Panc1 (cell line): ENCODE results near the gene TLK1. TPM values are rescaled to one million over a fixed set of nuclear protein-coding genes. Genes with fewer than 3 reads are reported as not detected.

Source experiments
- ATAC-seq: fragments of 200-7000 bp; cut with Tn5 transposase; 2 replicates; pipeline ENCODE4 v1.9.1; 2020; ENCODE audit warnings: mild to moderate bottlenecking, moderate library complexity
- BruUV-seq: library from RNA; stranded (reverse); fragments of 400-500 nt; replicated peaks from 2 replicates; lab custom pipeline; 2021; lab: Mats Ljungman, UMichigan
- CTCF ChIA-PET: fragments of 300-600 bp; sonication (Branson Sonifier 250); formaldehyde crosslinking; loops from one replicate; lab custom pipeline; 2022; ENCODE audit warnings: antibody characterized with exemption; lab: Charles Lee
- POLR2A ChIA-PET: fragments of 300-600 bp; sonication (Branson Sonifier 250); formaldehyde crosslinking; loops from one replicate; lab custom pipeline; 2022; ENCODE audit warnings: antibody characterized with exemption; lab: Charles Lee
- DNase-seq: peaks from one replicate; pipeline ENCODE4 v3.0.0-alpha.2; 2010; ENCODE audit warnings: low read depth, low spot score
- H3K27ac ChIP-seq: 2 replicates; pipeline ENCODE4 v1.5.1; 2011; ENCODE audit warnings: mild to moderate bottlenecking, low read length, inconsistent platforms
- H3K27me3 ChIP-seq: fragments of 200-500 bp; sonication (Bioruptor generic); 2 replicates; pipeline ENCODE4 v1.6.0; 2014; ENCODE audit warnings: low read length, inconsistent platforms; ENCODE audit not compliant: control insufficient read depth, insufficient read depth
- H3K36me3 ChIP-seq: fragments of 200-500 bp; sonication (Bioruptor generic); 2 replicates; pipeline ENCODE4 v1.5.1; 2014; ENCODE audit warnings: inconsistent platforms, mild to moderate bottlenecking, low read length, moderate library complexity; ENCODE audit not compliant: control insufficient read depth, insufficient read depth
- H3K4me1 ChIP-seq: 2 replicates; pipeline ENCODE4 v1.5.1; 2011; ENCODE audit warnings: inconsistent platforms, mild to moderate bottlenecking, low read length, moderate library complexity; ENCODE audit not compliant: control insufficient read depth, insufficient read depth
- H3K4me3 ChIP-seq, 2 experiments: 2 replicates each; pipeline ENCODE4 v1.5.1; 2011 to 2012; ENCODE audit warnings: low read depth in 2 of 2, low read length in 2 of 2, mild to moderate bottlenecking in 2 of 2, inconsistent platforms in 1 of 2, moderate library complexity in 1 of 2
- H3K9me3 ChIP-seq: fragments of 200-500 bp; sonication (Bioruptor generic); 2 replicates; pipeline ENCODE4 v1.5.1; 2014; ENCODE audit warnings: low read depth, mild to moderate bottlenecking, inconsistent platforms, low read length, moderate library complexity; ENCODE audit not compliant: control insufficient read depth, insufficient read depth
- CTCF ChIP-seq: fragments of 450-650 bp; IDR thresholded peaks from 2 replicates; pipeline ENCODE4 v1.5.1; 2017; ENCODE audit warnings: mild to moderate bottlenecking
- POLR2AphosphoS5 ChIP-seq: IDR thresholded peaks from 2 replicates; pipeline ENCODE4 v1.6.1; 2012; ENCODE audit warnings: mild to moderate bottlenecking, low read depth, low read length, moderate library complexity
- REST ChIP-seq, 2 experiments: IDR thresholded peaks; 2 replicates each; pipeline ENCODE4 v1.6.1; 2011 to 2012; ENCODE audit warnings: low read depth in 2 of 2, control low read depth in 1 of 2, low read length in 1 of 2, mild to moderate bottlenecking in 1 of 2, moderate library complexity in 1 of 2; ENCODE audit not compliant: insufficient read depth in 1 of 2
- SIN3A ChIP-seq: IDR thresholded peaks from 2 replicates; pipeline ENCODE4 v1.6.1; 2012; ENCODE audit warnings: low read depth, mild to moderate bottlenecking, low read length, moderate library complexity, borderline replicate concordance; ENCODE audit not compliant: insufficient read depth
- TCF7L2 ChIP-seq: IDR thresholded peaks from 2 replicates; pipeline ENCODE4 v1.6.1; 2011; ENCODE audit warnings: mild to moderate bottlenecking, low read depth, low read length, inconsistent platforms
- in situ Hi-C: cut with HindIII; loops from 2 replicates; pipeline ENCODE4 v1.10.0; 2016; ENCODE audit warnings: low sequenced_read_pairs, low pct_unique_long_range_greater_than_20kb
- intact Hi-C: fragments of 100-400 bp; cut with micrococcal nuclease; formaldehyde crosslinking; loops from one replicate; pipeline ENCODE4 v1.10.0; 2022; ENCODE audit not compliant: unreplicated experiment
- total RNA-seq: library from RNA; stranded (reverse); gene quantifications from one replicate; pipeline ENCODE4 v1.2.1, GENCODE V29; 2021; ENCODE audit not compliant: unreplicated experiment

TLK1 gene
- total RNA-seq, 1 experiment from 2014 or later: 92.9 TPM

GRCh38 chr2:170943596-170943995 lies 217.1 kb downstream of the TLK1 start:
- H3K27ac ChIP-seq: no peak overlapping the region
- H3K4me3 ChIP-seq: no peak overlapping the region
- ATAC-seq (no peak), DNase-seq (no peak)
- H3K4me1 ChIP-seq: no peaks in the 10 kb centered on the region; the same call in 1 of the 2 replicates
- in situ Hi-C loops (no loop called here), intact Hi-C loops (no loop called here)
- TF ChIP-seq SIN3A: no peak
- no peak for TF ChIP-seq POLR2AphosphoS5
- TF ChIP-seq CTCF: no peak
- no peak for TF ChIP-seq TCF7L2
- TF ChIP-seq REST (IDR thresholded peaks at IDR 0.05; ENCODE audit: insufficient read depth in 1 of 2, low read depth in 2 of 2, low read length in 1 of 2): no peak
- POLR2A ChIA-PET: no interaction called here
- CTCF ChIA-PET: no interaction called here
- H3K27me3 ChIP-seq: no peaks in the 10 kb centered on the region
- no TSS peak for BruUV-seq
- H3K36me3 ChIP-seq: no peaks in the 10 kb centered on the region
- H3K9me3 ChIP-seq: no peaks in the 10 kb centered on the region

- POLR2A ChIA-PET: no interaction called here
- in situ Hi-C loops: no loop called here
- no peak for ATAC-seq
Observed at GRCh38 chr2:170943041-170943440, 217.7 kb downstream of the TLK1 start.

More at GRCh38 chr2:170943041-170943440, 217.7 kb downstream of the TLK1 start:
- CTCF ChIA-PET: no interaction called here
- Histone ChIP-seq H3K36me3 (no peaks in the 10 kb centered on the region), H3K27ac (no peak overlapping the region), H3K4me3 (no peak overlapping the region), H3K4me1 (no peaks in the 10 kb centered on the region), H3K9me3 (no peaks in the 10 kb centered on the region), H3K27me3 (no peaks in the 10 kb centered on the region)
- no peak for TF ChIP-seq POLR2AphosphoS5
- TF ChIP-seq TCF7L2: no peak
- TF ChIP-seq SIN3A: no peak
- no peak for TF ChIP-seq REST (IDR thresholded peaks at IDR 0.05; ENCODE audit: insufficient read depth in 1 of 2, low read depth in 2 of 2, low read length in 1 of 2)
- no peak for TF ChIP-seq CTCF
- no TSS peak for BruUV-seq
- DNase-seq: no peak
- intact Hi-C loops: no loop called here
